K562 (cell line): ENCODE data around the gene ACTN4. TPM values are rescaled to one million over a fixed set of nuclear protein-coding genes. Genes with fewer than 3 reads are reported as not detected.
A peak's percentile ranks its signal among the peaks of the same experiment; 100 is the strongest.

Experiments used
- CEBPG ChIP-seq, 3 experiments: fragments of 200-800 bp in 1 of 3; sonication (Bioruptor generic) in 1 of 3; sonication (generic) in 1 of 3; formaldehyde crosslinking in 1 of 3; IDR thresholded peaks in 2 of 3; conservative IDR thresholded peaks in 1 of 3; 2 replicates each; pipeline versions ENCODE4 v1.6.1 to v1.8.0; 2016 to 2022; ENCODE audit warnings: missing compliant biosample characterization in 2 of 3, missing genetic modification characterization in 2 of 3, mild to moderate bottlenecking in 1 of 3, missing genetic modification reagents in 1 of 3
- E2F5 ChIP-seq: sonication (generic); formaldehyde crosslinking; IDR thresholded peaks from 2 replicates; pipeline ENCODE4 v1.8.0; 2022; ENCODE audit warnings: mild to moderate bottlenecking, missing genetic modification reagents
- ELK3 ChIP-seq: fragments of 450-650 bp; formaldehyde crosslinking; IDR thresholded peaks from 2 replicates; pipeline ENCODE4 v1.4.0; 2020; ENCODE audit warnings: mild to moderate bottlenecking
- KAT2B ChIP-seq: IDR thresholded peaks from one replicate; pipeline ENCODE4 v1.6.1; 2012; ENCODE audit warnings: low read depth, mild to moderate bottlenecking, control low read depth, inconsistent platforms, low read length, moderate library complexity
- NFYB ChIP-seq: IDR thresholded peaks from 2 replicates; pipeline ENCODE4 v1.6.1; 2011; ENCODE audit warnings: mild to moderate bottlenecking, moderate library complexity; ENCODE audit not compliant: insufficient read length; ENCODE audit errors: extremely low read depth
- NR2C2 ChIP-seq, 2 experiments: fragments of 200-800 bp in 1 of 2; sonication (Bioruptor generic) in 1 of 2; sonication (generic) in 1 of 2; formaldehyde crosslinking in 1 of 2; IDR thresholded peaks; 2 replicates each; pipeline versions ENCODE4 v1.6.1 to v1.8.0; 2016 to 2022; ENCODE audit warnings: mild to moderate bottlenecking in 1 of 2, missing compliant biosample characterization in 1 of 2, missing genetic modification characterization in 1 of 2, missing genetic modification reagents in 1 of 2
- NR3C1 ChIP-seq: sonication (generic); formaldehyde crosslinking; IDR thresholded peaks from 2 replicates; pipeline ENCODE4 v1.8.1; 2022; ENCODE audit warnings: missing genetic modification reagents
- PATZ1 ChIP-seq: fragments of 250-450 bp; sonication (Bioruptor Pico); IDR thresholded peaks from 2 replicates; pipeline ENCODE4 v1.5.0; 2020; ENCODE audit warnings: mild to moderate bottlenecking, borderline replicate concordance
- PTBP1 ChIP-seq: fragments of 200-400 bp; formaldehyde crosslinking; IDR thresholded peaks from 2 replicates; pipeline ENCODE4 v1.6.1; 2017; ENCODE audit warnings: low read depth, low read length
- PTTG1 ChIP-seq: fragments of 450-650 bp; IDR thresholded peaks from 2 replicates; pipeline ENCODE4 v1.6.1; 2016; ENCODE audit warnings: low read depth, mild to moderate bottlenecking, missing genetic modification characterization, missing compliant biosample characterization
- SIN3B ChIP-seq: fragments of 450-650 bp; IDR thresholded peaks from 2 replicates; pipeline ENCODE4 v1.6.1; 2017; ENCODE audit warnings: low read depth, mild to moderate bottlenecking, moderate library complexity
- SUPT5H ChIP-seq: fragments of 450-650 bp; IDR thresholded peaks from 2 replicates; pipeline ENCODE4 v1.6.1; 2016
- ZBTB1 ChIP-seq: sonication (generic); formaldehyde crosslinking; IDR thresholded peaks from 2 replicates; pipeline ENCODE4 v1.8.1; 2023; ENCODE audit warnings: missing genetic modification reagents, low read depth, mild to moderate bottlenecking, borderline replicate concordance
- ZFX ChIP-seq: sonication (generic); formaldehyde crosslinking; IDR thresholded peaks from 2 replicates; pipeline ENCODE4 v1.8.0; 2022; ENCODE audit warnings: mild to moderate bottlenecking, missing genetic modification reagents, moderate library complexity
- ZKSCAN8 ChIP-seq: fragments of 200-800 bp; sonication (Bioruptor generic); IDR thresholded peaks from 2 replicates; pipeline ENCODE4 v1.6.1; 2016; ENCODE audit warnings: missing genetic modification characterization, missing compliant biosample characterization
- ZNF143 ChIP-seq: sonication (generic); formaldehyde crosslinking; IDR thresholded peaks from 2 replicates; pipeline ENCODE4 v1.9.0; 2022; ENCODE audit warnings: mild to moderate bottlenecking, missing genetic modification reagents
- ZNF253 ChIP-seq: fragments of 250-450 bp; sonication (Bioruptor Pico); conservative IDR thresholded peaks from 2 replicates; pipeline ENCODE4 v1.6.1; 2021; ENCODE audit warnings: mild to moderate bottlenecking
- ZNF277 ChIP-seq: fragments of 250-450 bp; sonication (Bioruptor Pico); IDR thresholded peaks from 2 replicates; pipeline ENCODE4 v1.8.0; 2022; ENCODE audit warnings: inconsistent platforms, mild to moderate bottlenecking, moderate library complexity, borderline replicate concordance
- ZNF282 ChIP-seq: sonication (generic); formaldehyde crosslinking; IDR thresholded peaks from 2 replicates; pipeline ENCODE4 v1.8.1; 2023; ENCODE audit warnings: missing genetic modification reagents
- ZNF584 ChIP-seq: fragments of 200-800 bp; sonication (Bioruptor generic); IDR thresholded peaks from 2 replicates; pipeline ENCODE4 v1.6.1; 2016; ENCODE audit warnings: low read depth, mild to moderate bottlenecking, missing genetic modification characterization, missing compliant biosample characterization
- ZNF830 ChIP-seq: fragments of 250-450 bp; sonication (Bioruptor Pico); IDR thresholded peaks from 2 replicates; pipeline ENCODE4 v1.5.0; 2021; ENCODE audit warnings: mild to moderate bottlenecking
- polyA plus RNA-seq, 8 experiments: library from polyadenylated mRNA; depleted of rRNA in 4 of 8; stranded (reverse) in 5 of 8; unstranded in 3 of 8; fragments of >200 nt; fragmentation: Nextera tagmentation in 2 of 8; fragmentation: Illumina TruSeq in 1 of 8; extraction: Ambion mirVana in 2 of 8; extraction: Trizol in 1 of 8; gene quantifications; 2 replicates each; pipeline versions ENCODE4 v1.2.1 to v1.2.3, GENCODE V29; 2011 to 2014; ENCODE audit warnings: inconsistent platforms in 1 of 8, missing spikeins in 1 of 8
- total RNA-seq, 7 experiments: library from RNA; depleted of rRNA in 6 of 7; stranded (reverse); fragments of >200 nt in 6 of 7; fragmentation: Illumina TruSeq in 2 of 7; extraction: Trizol in 2 of 7; gene quantifications; 2 replicates each; pipeline versions ENCODE4 v1.2.1 to v1.2.3, GENCODE V29; 2011 to 2021; ENCODE audit warnings: low replicate concordance in 1 of 7

The ACTN4 gene
- total and polyA plus RNA-seq, 9 of the 15 experiments (the other 6 are each of a cell fraction or from before 2014, with no cell fraction given) = 3.1 to 385 (median 125) TPM

- TF ChIP-seq PATZ1 (CRISPR knock-in tag) = no peak
- TF ChIP-seq ZNF277 (CRISPR knock-in tag) = no peak
- TF ChIP-seq ZNF830 (CRISPR knock-in tag) = no peak
- no peak for TF ChIP-seq KAT2B
- TF ChIP-seq ZNF584 (CRISPR knock-in tag) = peak; percentile 94
- 0 out of 2 replicates have a peak, but pooled peaks have one; percentile 16 for TF ChIP-seq ZNF143 (CRISPR knock-in tag)
- TF ChIP-seq E2F5 (CRISPR knock-in tag) = no peak
- TF ChIP-seq CEBPG (CRISPR knock-in tag; IDR thresholded peaks at IDR 0.05) = no peak
- peak in 1 of 2 experiments; percentile 24; a peak in 1 of 4 replicates for TF ChIP-seq CEBPG (tag; conservative IDR thresholded peaks at IDR 0.05 in 1 of 2, IDR thresholded peaks at IDR 0.05 in 1 of 2)
- no peak for TF ChIP-seq NR3C1 (CRISPR knock-in tag)
- no peak for TF ChIP-seq ZBTB1
- no peak for TF ChIP-seq ZNF282 (CRISPR knock-in tag)
- TF ChIP-seq SUPT5H = no peak
- peak; percentile 15 for TF ChIP-seq ZFX
- no peak for TF ChIP-seq SIN3B
- no peak for TF ChIP-seq ZNF253
- peak; percentile 54; the same call in 1 of the 2 replicates for TF ChIP-seq PTTG1
- TF ChIP-seq NR2C2 (CRISPR knock-in tag; IDR thresholded peaks at IDR 0.05) = no peak
- TF ChIP-seq NR2C2 (tag; IDR thresholded peaks at IDR 0.05) = peak; percentile 75
- TF ChIP-seq NFYB = no peak
- TF ChIP-seq PTBP1 = no peak
- peak; percentile 99 for TF ChIP-seq ZKSCAN8 (CRISPR knock-in tag)
- TF ChIP-seq ELK3 = no peak
These were observed 36.8 kb downstream of the ACTN4 start (continued) for GRCh38 chr19:38684078-38684861.
